CD4-positive, alpha-beta T cell treated with Interferon alpha-2 for 1 hour (primary cell): ENCODE measurements around the gene PSMA7.
A peak's percentile ranks its signal among the peaks of the same experiment; 100 is the strongest.
"Not testable (repeated sequence)": the region's sequence is repeated elsewhere in the genome, so short reads cannot be mapped to it uniquely, and the experiment has no call there.

Source experiments
- DNase-seq, 2 donors: peaks; one replicate each; pipeline ENCODE4 v3.0.0-alpha.2; 2020 to 2022

The PSMA7 gene

GRCh38 chr20:62151225-62151624 is 8.0 kb upstream of the PSMA7 start:
- DNase-seq: no peak

- DNase-seq: no peak
These were observed 7.0 kb upstream of the PSMA7 start for GRCh38 chr20:62150310-62150575.

GRCh38 chr20:62149532-62150309 is 6.5 kb upstream of the PSMA7 start:
- DNase-seq: no peak

GRCh38 chr20:62148908-62149314 is 5.7 kb upstream of the PSMA7 start:
- DNase-seq: no peak

- not testable (repeated sequence) for DNase-seq
These were observed 5.2 kb upstream of the PSMA7 start for GRCh38 chr20:62148383-62148782.

- DNase-seq: no peak
These were observed 4.3 kb upstream of the PSMA7 start for GRCh38 chr20:62147528-62147927.

- DNase-seq: no peak
These were observed 3.9 kb upstream of the PSMA7 start for GRCh38 chr20:62147125-62147524.

DNA sequence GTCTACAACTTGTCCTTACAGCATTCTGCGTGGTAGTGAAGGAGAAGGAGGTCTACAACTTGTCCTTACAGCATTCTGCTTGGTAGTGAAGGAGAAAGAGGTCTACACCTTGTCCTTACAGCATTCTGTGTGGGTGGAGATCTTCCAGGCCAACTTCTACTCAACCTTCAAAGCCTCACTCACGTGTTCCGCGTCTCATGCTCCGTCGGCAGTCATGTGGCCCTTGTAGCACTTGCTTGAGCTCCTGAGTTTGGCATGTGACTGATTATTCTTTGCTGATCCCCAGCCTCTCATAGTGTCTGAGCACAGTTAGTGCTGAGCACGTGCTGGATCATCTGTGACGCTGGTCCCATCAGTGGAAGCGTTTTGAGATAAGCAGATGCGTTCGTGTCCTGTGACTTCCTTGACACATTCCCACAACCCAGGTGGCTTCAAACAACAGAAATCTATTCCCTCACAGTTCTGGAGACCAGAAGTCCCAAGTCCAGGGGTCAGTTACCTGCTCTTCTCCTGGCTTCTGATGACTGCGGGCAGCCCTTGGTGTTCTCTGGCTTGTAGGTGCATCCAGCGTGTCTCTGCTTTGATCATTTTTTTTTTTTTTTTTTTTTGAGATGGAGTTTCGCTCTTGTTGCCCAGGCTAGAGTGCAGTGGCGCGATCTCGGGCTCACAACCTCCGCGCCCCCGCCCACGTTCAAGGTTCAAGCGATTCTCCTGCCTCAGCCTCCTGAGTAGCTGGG is 3.0 kb upstream of the PSMA7 start:
- no peak for DNase-seq

- DNase-seq: no peak
These were observed 2.5 kb upstream of the PSMA7 start for GRCh38 chr20:62145688-62146018.

DNA sequence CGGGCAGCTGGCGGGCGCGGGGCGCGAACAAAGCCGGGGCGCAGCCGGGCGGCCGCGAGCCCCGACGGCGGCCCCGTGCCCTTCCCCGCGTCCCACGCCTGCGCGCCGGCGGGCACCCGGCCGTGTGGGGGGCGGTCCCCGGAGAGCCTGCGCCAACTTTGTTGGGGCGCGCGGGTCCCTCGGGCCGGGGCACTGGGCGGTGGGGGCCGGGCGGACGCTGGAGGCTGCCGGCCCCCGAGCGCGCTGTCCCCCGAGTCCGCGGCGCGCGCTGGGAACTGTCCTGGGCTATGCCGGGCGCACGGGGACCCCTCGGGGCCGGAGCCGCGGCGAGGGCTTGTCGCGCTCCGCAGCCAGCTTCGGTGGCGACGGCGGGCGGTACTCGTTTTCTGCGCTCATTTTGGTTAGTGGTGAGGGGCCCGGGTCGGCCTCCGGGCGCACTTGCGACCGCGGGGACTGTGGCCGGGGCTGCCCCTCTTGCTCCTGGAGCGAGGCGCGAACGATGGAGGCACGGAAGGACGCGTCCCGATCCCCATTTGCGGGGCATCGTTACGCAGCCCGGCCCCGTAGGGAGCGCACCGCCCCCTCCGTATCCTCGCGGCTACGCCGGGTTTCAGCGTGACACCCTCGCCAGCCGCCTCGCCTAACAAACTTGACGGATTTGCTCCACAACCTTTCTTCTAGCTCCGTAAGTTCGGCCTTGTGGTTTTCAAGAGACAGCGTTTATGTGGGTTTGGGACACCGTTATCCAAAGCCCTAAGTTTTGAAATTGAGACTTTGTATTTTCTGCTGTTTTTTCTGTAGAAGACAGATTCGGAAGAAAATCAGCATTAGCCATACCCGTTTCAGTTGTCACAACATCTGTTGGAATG is 997 bp upstream of the PSMA7 start:
- peak; percentile 21 to 51 for DNase-seq

- no peak for DNase-seq
These were observed 728 bp downstream of the PSMA7 start for GRCh38 chr20:62142252-62143080.

GRCh38 chr20:62141397-62142251 is 1.6 kb downstream of the PSMA7 start:
- DNase-seq: peak in 1 of 2 donors; percentile 23

DNA sequence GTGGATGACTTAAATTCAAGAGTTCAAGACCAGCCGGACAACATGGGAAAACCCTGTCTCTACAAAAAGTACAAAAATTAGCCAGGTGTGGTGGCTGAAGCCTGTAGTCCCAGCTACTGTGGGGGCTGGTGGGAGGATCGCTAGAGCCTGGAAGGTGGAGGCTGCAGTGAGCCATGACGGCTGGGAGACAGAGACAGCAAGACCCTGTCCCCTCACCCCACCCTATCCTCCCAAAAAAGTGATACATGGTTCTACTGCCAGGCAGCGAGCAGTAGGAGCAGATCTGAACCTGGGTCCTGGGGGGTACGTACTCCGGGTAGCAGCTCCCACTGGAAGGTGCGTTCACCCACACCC is 2.2 kb downstream of the PSMA7 start:
- DNase-seq: no peak

- DNase-seq: no peak
These were observed 3.6 kb downstream of the PSMA7 start for GRCh38 chr20:62139636-62140035.

GRCh38 chr20:62138912-62139311 is 4.3 kb downstream of the PSMA7 start:
- DNase-seq: no peak

- no peak for DNase-seq
These were observed 5.0 kb downstream of the PSMA7 start for GRCh38 chr20:62138204-62138543.

DNA sequence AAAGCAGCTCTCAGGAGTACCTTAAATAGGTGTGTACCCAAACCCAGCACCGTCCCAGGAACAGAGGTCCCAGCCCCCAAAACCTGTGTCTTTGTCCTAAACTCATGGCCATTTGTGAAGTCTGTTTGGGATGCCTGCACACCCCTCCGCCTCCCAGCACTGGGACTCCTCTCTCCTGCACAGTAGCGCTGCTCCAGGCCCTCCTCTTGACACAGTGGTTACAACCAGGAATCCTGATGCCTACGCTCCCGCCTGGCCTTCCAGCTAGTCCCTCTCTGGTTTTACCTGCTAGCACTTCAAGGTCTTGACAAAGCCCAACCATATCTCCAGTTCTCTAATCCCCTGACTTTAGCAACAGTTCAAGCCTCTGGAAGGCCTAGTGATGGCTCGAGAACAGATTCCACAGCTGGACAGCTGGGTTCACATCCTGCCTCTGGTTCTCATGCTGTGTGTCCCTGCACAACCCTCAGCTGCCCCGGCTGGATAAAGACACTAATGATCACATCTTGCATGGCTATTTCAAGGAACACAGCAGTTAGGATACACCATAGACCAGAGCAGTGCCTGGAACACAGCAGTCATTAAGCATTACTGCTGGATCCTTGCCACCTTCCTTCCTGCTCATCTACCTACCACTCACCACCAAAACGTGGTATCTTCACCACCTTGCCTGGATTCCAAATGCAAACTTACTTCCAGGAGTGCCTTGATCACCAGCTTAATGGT is 5.6 kb downstream of the PSMA7 start:
- DNase-seq: no peak

GRCh38 chr20:62137092-62137384 is 6.2 kb downstream of the PSMA7 start:
- DNase-seq: no peak

DNA sequence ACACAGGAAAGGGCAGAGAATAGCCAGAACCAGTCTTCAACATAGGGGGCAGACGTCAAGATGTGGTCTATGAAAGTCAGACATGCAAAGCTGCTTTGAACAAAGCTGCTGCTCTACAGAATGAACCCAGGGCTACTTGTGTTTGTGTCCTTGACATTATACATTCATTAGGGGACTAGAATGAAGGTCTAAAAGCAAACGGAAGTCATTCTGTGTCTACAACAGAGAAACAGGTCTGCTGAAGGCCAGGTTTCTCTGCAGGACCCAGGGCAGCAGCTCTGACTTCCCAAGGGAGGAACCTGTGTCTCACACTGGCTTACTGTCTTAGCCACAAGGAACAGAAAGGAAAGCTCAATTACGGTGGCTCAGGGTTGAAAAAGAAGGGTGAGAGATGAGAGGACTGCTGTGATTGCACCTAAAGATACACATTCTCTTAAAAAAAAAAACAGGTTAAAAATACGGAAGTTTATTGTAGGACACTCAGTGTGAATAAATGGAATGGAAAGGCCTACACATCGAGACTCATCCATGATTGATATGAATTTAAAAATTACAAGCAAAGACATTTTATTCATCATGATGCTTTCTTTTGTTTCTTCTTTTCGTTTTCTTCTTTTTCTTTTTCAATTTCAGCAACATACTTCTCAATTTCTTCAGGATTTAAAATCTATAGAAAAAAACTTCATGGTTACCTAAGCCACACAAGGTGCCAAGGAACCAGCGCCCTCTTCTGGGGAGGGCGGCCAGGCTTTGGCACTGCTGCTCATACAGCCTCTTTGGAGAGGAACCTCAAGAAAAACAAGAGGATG is 6.7 kb downstream of the PSMA7 start:
- peak; percentile 72 to 80 for DNase-seq

- no peak for DNase-seq
These were observed 7.5 kb downstream of the PSMA7 start for GRCh38 chr20:62135573-62136266.
